NCI-H1417 treated with DMSO at 0.1 percent for 48 hours (cell line): Measurements from ENCODE around the gene CP.
A peak's percentile ranks its signal among the peaks of the same experiment; 100 is the strongest.
"Not testable (repeated sequence)": the region's sequence is repeated elsewhere in the genome, so short reads cannot be mapped to it uniquely, and the experiment has no call there.

Experiments
- DNase-seq: peaks from one replicate; lab custom pipeline; 2025; lab: John Stamatoyannopoulos, UW

The CP gene

DNA sequence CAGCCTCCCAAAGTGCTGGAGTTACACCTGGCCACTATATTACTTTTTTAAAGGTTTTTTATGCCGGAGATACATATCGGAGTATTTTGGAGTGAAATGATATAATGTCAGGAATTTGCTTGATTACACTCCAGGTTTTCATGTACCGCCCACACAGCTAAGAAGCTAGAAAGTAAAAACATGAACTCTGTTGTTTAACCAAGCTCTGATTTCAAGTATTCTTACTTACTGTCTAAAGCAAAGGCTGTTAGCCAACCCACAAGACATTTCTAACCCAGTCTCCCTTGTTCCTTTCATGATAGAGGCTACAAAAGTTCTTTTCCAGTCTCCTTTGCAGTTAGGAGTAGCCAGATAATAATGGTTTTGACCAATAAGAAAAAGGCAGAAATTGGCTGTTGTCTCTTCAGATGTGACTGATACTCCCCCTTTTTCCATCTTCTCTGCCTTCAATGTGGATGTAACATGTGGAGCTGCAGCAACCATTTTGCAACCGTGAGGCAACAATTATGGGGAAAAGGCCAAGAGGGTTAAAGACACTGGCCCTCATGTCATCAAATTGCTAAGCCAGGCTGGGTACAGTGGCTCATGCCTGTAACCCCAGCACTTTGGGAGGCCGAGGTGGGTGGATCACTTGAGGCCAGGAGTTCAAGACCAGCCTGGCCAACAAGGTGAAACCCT lies 6.1 kb upstream of the CP start:
- DNase-seq = no peak

DNA sequence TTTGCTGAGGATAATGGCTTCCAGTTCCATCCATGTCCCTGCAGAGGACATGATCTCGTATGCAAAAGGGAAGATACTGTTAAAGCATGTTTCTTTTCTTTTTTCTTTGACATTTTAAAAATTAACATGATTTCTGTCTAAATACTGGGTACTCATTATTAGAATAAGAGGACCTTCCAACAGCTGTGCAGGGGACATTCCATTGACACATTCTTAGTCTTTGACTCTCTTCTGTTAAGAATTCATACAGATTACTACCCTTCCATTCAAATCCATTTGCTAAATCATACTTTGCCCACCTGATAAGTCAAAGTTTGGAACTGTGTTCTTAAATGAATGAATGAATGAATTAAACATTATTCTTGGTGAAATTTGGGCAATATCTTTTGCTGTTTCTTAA lies 5.1 kb upstream of the CP start:
- no peak for DNase-seq

DNA sequence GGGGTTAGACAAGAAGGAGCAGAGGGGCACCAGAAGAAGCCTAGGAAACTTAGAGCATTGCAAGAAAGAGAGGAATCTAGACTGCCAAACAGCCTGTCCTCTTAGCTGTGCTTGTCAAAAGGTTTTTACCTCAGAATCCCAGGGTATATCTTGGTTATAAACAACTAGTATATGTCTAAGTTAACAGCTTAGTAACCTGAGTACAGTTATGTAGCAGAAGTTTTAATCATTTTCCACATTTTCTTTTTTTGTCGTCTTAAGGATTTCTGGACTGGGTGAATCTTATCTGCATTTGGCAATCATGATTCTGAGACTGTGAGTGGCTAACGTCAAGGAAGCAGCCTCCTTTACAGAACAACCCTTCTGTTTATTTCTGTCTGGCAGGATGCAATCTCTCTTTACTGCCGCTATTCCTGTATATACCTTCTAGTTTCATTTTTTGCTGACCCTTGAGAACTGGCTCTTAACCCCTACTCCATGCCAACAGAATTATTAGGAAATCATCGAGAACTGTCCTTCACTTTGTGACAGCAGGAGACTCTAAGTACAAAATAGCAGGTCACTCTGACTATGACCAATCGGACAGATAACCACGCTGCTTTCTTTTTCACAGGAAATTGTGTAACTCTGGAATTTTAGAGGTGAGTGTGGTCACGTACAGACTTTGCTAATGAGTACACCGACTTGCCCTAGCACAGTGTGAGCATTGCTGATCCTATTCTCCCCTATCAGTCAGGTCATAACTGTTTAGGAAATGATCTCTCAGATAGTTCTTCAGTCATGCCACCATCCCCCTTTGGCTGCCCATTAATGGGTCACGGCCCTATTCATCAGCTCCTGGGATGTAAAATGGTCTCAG lies 3.3 kb upstream of the CP start:
- no peak for DNase-seq

DNA sequence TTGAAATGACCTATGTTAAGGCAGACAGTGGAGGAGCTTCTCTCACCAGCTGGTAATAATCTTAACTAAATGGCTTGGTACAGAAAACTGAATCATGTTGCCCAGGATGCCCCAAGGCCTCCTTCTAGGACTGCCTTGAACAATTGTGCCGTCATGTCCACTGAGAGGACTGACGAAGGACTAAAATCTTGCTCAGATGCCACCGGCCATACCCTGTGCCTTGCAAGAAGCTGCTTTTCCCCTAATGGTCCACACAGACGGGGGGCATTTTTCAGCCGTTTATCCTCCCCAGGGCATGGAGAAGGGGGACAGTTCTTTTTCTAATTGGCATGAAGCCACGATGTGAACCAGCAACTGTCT lies 1.8 kb upstream of the CP start:
- DNase-seq = no peak

DNA sequence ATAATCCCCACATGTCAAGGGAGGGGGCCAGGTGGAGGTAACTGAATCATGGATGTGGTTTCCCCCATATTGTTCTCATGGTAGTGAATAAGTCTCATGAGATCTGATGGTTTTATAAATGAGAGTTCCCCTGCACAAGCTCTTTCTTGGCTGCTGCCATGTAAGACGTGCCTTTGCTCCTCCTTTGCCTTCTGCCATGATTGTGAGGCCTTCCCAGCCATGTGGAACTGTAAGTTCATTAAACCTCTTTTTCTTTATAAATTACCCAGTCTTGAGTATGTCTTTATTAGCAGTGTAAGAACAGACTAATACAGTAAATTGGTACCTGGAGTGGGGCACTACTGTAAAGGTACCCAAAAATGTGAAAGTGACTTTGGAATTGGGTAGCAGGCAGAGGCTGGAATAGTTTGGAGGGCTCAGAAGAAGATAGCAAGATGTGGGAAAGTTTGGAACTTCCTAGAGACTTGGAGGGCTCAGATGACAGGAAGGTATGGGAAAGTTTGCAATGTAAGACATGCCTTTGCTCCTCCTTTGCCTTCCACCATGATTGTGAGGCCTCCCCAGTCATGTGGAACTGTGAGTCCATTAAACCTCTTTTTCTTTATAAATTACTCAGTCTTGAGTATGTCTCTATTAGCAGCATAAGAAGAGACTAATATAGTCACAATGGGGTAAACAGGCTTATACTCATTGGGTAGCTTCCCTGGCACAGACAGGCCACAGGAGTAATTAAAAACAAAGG lies 2.1 kb downstream of the CP start:
- not testable (repeated sequence) for DNase-seq

DNA sequence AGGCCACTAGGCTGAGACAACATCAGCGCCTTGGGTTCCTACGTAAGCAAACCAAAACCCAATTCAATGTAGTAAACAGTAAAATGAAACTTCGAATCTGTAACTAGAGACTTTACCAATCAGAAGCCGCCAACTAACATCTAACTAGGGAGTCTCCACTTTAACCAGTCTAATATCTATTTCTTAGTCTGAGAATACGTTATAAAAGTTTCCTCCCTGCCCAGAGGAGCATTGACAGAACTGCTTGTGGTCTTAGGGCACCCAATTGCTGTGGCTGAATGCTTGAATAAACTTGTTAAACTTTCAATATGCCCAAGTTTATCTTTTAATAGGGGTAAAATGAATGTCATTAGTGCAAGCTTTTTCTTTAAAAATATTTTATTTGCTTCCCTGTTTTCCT lies 4.3 kb downstream of the CP start:
- DNase-seq = no peak

DNA sequence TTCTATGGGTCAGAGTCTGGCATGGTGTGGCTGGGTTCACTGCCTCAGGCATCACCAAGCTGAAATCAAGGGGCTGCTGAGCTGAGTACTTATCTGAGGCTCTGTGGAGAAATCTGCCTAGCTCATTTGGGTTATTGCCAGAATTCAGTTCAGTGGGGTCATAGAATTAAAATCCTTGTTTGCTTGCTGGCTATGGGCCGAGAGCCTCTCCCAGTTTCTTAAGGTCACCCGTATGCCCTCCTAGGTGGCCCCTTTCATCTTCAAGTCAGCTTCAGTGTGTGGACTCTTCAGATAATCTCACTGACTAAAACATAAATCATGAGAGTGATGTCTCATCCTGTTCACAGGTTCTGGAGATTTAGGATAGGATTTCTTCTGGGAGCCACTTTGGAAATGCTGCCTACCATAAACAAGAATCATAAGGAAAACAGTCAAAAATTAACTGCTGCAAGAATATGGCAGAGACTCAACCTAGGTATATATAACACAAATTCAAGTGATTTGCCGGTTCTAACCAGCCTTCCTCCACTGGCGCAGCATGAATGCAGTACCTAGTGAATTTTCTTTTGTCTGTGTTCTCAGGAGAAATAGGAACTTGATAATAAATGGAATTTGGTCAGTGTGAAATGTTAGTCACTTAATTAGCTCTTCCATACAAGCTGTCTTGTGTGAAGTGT lies 5.3 kb downstream of the CP start:
- DNase-seq = no peak

DNA sequence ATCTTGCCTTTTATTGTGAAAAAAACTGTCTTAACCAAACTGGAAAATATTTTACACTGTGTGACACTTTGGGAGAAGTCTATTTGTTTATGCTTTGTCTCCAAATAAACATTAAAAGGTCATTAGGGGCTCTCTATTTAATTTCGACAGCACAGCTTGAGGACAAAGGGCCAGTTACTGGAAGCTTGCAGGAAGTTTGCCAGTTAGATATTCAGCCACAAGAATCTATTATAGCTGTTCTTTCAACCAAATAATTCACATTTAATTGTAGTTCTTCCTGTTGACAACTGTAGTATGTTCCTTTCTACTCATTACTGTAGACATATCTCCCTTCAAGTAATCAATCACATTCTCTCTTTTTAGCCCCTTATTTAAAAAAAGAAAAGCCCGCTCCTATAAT lies 6.1 kb downstream of the CP start:
- DNase-seq = peak; percentile 24

DNA sequence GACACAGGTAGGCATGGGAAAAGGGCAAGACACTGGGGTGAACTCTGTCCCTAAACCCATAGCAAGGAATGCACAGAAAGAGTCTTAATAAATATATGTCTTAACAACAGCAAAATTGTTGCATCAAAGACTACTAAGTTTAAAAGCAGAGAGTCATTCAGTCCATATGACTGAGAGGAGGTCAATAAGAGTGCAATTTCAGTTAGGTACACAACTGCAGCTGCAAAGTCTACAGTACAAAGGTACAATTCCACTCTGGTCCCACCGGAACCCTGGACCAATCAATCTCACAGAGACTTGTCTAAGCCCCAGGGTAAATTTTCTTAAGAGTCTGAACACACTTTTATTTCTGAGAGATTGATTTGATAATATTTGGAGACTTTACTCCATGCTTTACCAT lies 6.9 kb downstream of the CP start:
- no peak for DNase-seq

DNA sequence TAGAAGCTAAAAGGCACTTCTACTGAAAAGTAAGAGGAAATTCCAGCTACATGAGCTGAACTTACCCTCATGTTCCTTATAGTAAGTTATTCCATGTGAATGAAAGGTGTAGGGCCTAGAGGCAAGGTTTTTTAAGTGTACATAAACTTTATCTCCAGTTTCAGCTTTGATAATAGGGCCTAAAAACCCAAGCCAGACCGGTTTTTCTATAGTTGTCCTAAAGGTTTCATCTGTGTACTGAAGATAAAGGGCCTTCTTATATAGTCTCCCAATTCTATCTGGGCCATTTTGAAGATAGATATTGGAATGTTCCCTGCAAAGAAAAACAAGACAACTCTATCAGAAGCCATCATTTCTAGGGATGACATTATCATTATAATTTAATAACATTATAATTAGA lies 9.2 kb downstream of the CP start:
- DNase-seq = no peak

DNA sequence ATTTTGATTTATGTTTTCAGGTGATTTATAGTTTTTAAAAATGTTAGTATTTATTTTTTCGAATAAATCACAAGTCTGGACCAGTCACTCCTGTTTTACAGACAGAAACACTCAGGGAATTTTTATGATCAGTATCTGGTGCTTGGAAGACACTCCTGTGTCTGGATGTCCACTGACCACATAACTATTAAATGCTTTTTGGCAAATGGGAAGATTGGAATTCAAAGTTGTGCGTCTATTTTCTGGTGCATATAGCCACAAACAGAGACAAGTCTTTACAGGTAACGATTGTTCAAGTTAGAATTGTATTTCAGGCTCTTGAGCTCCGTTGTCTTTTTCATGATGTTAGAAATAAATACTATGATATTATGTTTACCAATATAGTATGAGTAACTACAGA lies 12.2 kb downstream of the CP start:
- no peak for DNase-seq

DNA sequence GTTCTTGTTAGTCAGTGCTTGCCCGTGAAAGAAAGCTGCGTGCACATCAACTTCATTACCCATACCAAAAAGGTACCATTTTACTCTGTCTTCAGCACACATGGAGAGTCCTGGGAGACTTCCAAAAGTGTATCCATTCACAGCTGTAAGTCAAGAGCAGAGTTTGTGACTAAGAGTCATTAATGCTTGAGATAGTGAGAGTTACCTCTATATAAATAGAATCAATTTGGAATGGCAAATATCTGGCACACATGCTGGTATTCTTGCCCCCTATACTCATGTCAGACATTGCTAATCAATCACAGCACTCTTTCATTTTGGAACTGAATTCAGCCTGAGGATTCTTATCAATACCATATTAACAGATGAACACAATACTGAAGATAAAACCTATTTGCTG lies 14.2 kb downstream of the CP start:
- no peak for DNase-seq

DNA sequence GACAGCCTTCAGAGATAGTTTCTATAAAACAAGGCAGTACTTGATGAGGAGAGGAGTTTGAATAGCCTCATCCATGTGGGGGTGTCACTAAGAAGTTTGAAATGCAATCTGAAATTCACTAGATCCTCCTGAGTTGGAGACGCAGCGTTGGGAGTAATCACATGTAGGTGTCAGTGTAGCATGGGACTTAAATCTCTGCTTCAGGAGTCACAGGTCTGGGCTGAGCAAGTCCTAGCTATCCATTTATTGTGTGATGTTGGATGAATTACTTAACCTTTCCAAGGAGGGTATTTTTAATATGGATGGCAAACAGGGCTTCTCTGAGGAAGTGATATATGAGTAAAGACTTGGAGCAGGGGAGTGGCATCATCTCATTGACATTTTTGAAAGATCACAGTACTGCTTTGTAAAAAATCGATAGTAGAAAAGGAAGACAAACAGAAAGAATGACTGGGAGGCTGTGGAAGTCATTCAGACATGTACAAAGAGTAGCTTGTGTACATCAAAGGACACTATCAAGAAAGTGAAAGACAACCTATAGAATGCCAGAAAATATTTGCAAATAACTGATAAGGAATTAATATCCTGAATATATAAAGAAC lies 17.1 kb downstream of the CP start:
- no peak for DNase-seq

DNA sequence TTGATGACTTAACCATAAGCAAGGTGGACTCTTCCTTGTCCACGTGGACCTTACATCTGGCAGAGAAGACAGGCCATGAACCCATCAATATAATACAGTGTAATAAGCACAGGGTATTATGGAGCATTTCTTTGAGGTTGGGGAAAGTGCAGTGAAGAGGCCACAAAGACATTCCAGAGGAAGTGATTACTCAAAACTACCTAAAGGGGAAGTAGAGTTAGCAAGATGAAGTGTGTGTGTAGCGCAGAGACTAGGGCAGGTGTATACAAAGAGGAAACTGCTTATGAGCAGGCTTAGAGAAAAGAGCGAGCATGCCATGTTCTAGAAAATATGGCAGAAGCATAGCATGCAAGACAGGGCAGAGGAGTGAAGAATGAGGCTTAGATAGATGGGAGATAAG lies 17.9 kb downstream of the CP start:
- DNase-seq = no peak

DNA sequence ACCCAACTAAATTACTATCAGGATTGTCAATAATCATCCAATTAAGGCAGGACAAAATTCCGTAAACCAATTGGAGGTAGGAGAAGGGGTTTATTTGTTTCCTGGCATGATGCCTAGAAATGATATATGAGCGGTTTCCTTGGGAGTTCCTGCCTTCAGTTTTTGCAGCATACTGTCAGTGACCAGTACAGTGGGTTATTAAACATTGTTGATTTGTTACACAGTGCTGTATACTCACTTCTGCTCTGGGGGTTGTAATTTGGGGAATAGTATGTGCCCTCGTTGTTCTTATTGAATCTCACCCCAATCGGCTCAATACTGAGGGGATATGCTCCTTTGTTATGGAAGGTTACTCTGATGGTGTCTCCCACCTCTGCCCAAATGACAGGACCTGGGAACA lies 22.2 kb downstream of the CP start:
- DNase-seq = peak; percentile 51

DNA sequence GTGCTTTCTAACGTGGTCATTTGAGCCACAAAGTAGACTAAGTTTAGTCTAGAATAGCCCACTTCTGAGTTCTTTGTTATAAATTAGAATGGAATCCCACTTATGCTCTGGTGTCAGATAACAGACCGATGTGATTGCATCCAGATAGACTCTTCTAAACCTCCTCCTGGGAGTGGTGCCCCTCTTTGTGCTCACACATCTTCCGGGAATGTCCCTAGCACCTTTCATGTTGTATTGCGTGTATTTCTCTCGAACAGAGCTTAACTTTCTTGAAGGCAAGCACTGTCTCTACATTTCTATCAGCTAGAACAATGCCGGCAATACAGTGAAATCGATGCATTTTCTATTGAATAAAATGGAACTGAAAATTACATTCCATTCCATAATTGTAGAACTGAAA lies 23.0 kb downstream of the CP start:
- DNase-seq = no peak

DNA sequence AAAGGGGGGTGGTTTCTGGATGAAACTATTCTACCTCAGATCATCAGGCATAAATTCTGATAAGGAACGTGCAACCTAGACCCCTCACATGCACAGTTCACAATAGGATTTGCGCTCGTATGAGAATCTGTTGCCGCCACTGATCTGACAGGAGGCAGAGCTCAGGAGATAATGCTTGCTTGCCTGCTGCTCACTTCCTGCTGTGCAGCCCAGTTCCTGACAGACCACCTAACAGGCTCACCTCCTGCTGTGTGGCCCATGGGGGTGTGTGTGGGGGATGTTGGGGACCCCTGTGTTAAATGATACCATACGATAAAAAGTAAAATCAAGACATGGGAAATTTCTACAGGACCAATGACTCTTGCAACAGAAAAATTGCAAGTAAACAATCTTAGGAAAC lies 24.0 kb downstream of the CP start:
- no peak for DNase-seq

DNA sequence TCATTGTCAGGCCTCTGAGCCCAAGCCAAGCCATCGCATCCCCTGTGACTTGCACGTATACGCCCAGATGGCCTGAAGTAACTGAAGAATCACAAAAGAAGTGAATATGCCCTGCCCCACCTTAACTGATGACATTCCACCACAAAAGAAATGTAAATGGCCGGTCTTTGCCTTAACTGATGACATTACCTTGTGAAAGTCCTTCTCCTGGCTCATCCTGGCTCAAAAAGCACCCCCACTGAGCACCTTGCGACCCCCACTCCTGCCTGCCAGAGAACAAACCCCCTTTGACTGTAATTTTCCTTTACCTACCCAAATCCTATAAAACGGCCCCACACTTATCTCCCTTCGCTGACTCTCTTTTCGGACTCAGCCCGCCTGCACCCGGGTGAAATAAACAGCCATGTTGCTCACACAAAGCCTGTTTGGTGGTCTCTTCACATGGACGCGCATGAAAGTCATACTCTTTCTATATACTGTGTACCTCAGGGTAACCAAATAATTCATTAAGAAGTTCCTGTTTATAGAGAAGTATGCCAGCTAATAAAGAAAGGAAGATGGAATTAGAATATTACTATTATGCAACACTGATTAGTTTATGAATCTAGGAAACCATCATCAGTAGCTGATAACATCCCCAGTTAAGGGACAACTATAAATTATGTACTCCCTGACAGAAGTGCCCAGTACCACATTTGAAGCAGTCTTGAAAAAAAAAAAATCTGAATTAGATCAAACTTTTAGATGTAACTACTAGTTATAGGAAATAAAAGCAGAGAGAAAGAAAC lies 24.6 kb downstream of the CP start:
- not testable (repeated sequence) for DNase-seq

DNA sequence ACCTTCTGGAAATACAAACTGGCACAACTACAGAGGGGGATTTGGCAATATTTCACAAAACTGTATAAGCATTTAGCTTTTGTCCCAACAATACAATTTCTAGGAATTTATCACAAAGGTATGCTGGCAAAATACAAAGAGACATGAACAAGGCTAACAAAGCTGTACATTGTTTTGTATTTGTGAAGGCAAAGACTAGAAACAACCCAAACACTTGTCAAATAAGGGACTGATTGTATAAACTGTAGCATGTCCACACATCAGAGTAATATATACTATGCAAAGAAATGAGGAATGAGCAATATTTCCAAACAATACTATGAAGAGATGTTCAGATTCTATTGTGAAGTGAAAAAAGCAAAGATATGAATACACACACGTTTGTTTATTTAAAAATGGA lies 26.4 kb downstream of the CP start:
- no peak for DNase-seq

DNA sequence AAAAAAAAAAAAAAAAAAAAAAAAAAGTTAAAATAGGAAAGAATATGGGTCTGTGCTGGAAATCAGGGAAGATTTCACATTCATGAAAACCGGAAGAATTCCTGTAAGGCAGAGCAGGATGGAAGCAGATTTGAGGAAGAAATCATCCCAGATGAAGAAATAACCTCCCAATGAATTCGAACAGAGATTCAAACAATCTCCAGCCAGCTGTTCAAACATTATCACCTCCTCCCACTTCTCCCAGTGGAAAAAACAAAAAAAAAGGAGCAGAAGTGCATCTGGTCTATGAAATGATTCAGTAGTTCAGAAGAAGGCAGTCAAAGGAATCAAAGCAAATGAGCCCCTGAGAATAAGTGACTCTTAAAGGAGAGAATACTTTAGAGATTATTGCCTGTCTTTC lies 33.1 kb downstream of the CP start:
- DNase-seq = no peak

DNA sequence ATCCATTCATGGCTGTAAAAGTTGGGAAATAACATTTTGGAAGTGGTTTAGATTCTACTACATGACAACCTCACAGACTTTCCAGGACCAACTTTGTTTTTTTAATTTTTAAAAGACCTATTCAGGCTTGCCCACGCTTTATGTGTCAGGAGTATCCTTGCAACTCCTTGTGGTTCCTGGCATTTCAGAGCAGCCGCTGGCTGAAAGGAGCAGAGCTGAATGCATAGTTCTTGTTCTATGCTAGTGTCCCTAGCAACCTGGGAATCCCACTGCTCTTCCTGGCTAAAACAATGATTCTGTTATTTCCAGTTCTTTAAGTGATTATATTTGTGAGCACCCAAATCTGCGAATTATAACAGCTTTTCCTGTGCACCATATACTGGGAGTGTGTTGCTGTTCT lies 34.9 kb downstream of the CP start:
- no peak for DNase-seq
